HepG2 (cell line): ENCODE measurements around the gene PTGES3. TPM values are rescaled to one million over a fixed set of nuclear protein-coding genes. Genes with fewer than 3 reads are reported as not detected.

Experiments
- ATAC-seq: fragments of 200-7000 bp; cut with Tn5 transposase; 3 replicates; pipeline ENCODE4 v1.9.1; 2020; ENCODE audit warnings: mild to moderate bottlenecking, moderate library complexity
- BruUV-seq: library from RNA; stranded (reverse); fragments of 400-500 nt; replicated peaks from 2 replicates; lab custom pipeline; 2021; lab: Mats Ljungman, UMichigan
- CTCF ChIA-PET: fragments of 300-600 bp; formaldehyde crosslinking; extraction: SDS; loops from one replicate; lab custom pipeline; 2021; ENCODE audit warnings: low total read pairs, inconsistent platforms, low intra/inter-chr PET ratio; lab: Yijun Ruan, JAX
- POLR2A ChIA-PET: fragments of 350-600 bp; sonication (Branson Sonifier 250); formaldehyde crosslinking; loops from one replicate; lab custom pipeline; 2020; ENCODE audit warnings: antibody characterized with exemption, inconsistent platforms; lab: Yijun Ruan, JAX
- DNase-seq: peaks from one replicate; pipeline ENCODE4 v3.0.0-alpha.2; 2015; ENCODE audit warnings: low spot score
- FAIRE-seq: peaks from 3 replicates; lab custom pipeline; 2011; peaks lifted over from hg19 to GRCh38; lab: Jason Lieb, UNC
- H2AFZ ChIP-seq: one replicate; pipeline ENCODE4 v1.6.1; 2011; ENCODE audit warnings: low read length, inconsistent platforms
- H3K27ac ChIP-seq: fragments of 300-600 bp; 3 replicates; pipeline ENCODE4 v1.8.0; 2011; ENCODE audit warnings: mixed run types, mild to moderate bottlenecking, mixed read lengths, low read length, inconsistent platforms; ENCODE audit not compliant: insufficient read depth; ENCODE audit errors: extremely low read length
- H3K27me3 ChIP-seq, 2 experiments: fragments of 200-600 bp in 1 of 2; 2 replicates in 1 of 2; 3 replicates in 1 of 2; pipeline versions ENCODE4 v1.6.0 to v1.8.0; 2011; ENCODE audit warnings: low read length in 2 of 2, mild to moderate bottlenecking in 2 of 2, moderate library complexity in 2 of 2, inconsistent platforms in 1 of 2; ENCODE audit not compliant: insufficient read depth in 2 of 2, control insufficient read depth in 1 of 2
- H3K36me3 ChIP-seq, 2 experiments: fragments of 200-600 bp in 1 of 2; replicated peaks in 1 of 2; 2 replicates in 1 of 2; 3 replicates in 1 of 2; pipeline versions ENCODE4 v1.5.1 to v1.8.0; 2011; ENCODE audit warnings: low read length in 2 of 2, inconsistent platforms in 1 of 2; ENCODE audit not compliant: insufficient read depth in 2 of 2, control insufficient read depth in 1 of 2
- H3K4me1 ChIP-seq: 2 replicates; pipeline ENCODE4 v1.5.1; 2012; ENCODE audit warnings: low read length, inconsistent platforms; ENCODE audit not compliant: insufficient read depth
- H3K4me2 ChIP-seq: 2 replicates; pipeline ENCODE4 v1.6.0; 2011; ENCODE audit warnings: low read depth, low read length, inconsistent platforms
- H3K4me3 ChIP-seq, 3 experiments: fragments of 200-600 bp in 1 of 3; sonication (generic), shearing (Covaris generic) in 1 of 3; replicated peaks in 1 of 3; 2 replicates each; pipeline ENCODE4 v1.5.1; 2011 to 2016; ENCODE audit warnings: low read length in 3 of 3, inconsistent platforms in 2 of 3, low read depth in 2 of 3, mild to moderate bottlenecking in 2 of 3, control low read depth in 1 of 3, mixed read lengths in 1 of 3; ENCODE audit not compliant: insufficient read depth in 1 of 3
- H3K79me2 ChIP-seq: one replicate; pipeline ENCODE4 v1.6.1; 2011; ENCODE audit warnings: low read length, inconsistent platforms; ENCODE audit not compliant: insufficient read depth
- H3K9ac ChIP-seq: 2 replicates; pipeline ENCODE4 v1.6.0; 2011; ENCODE audit warnings: mild to moderate bottlenecking, low read depth, low read length, inconsistent platforms; ENCODE audit not compliant: insufficient read depth
- H3K9me3 ChIP-seq: 2 replicates; pipeline ENCODE4 v1.5.1; 2012; ENCODE audit warnings: mild to moderate bottlenecking, low read length
- H4K20me1 ChIP-seq: 2 replicates; pipeline ENCODE4 v1.6.0; 2011; ENCODE audit warnings: inconsistent platforms, mild to moderate bottlenecking, low read length, moderate library complexity; ENCODE audit not compliant: insufficient read depth
- BORCS8-MEF2B ChIP-seq: sonication (generic); formaldehyde crosslinking; IDR thresholded peaks from 2 replicates; pipeline ENCODE4 v1.8.0; 2022; ENCODE audit warnings: mild to moderate bottlenecking, missing genetic modification reagents
- HOXA3 ChIP-seq: sonication (generic); formaldehyde crosslinking; IDR thresholded peaks from 2 replicates; pipeline ENCODE4 v1.5.0; 2020; ENCODE audit warnings: missing genetic modification reagents
- KLF9 ChIP-seq: IDR thresholded peaks from 2 replicates; pipeline ENCODE4 v1.6.1; 2016; ENCODE audit warnings: low read depth
- NR2F1 ChIP-seq, 2 experiments: fragments of 450-650 bp in 1 of 2; formaldehyde crosslinking in 1 of 2; IDR thresholded peaks; 2 replicates each; pipeline versions ENCODE4 v1.5.0 to v1.6.1; 2016 to 2020; ENCODE audit warnings: mild to moderate bottlenecking in 1 of 2, missing compliant biosample characterization in 1 of 2, missing genetic modification reagents in 1 of 2, moderate library complexity in 1 of 2
- RBFOX2 ChIP-seq: fragments of 200-400 bp; formaldehyde crosslinking; IDR thresholded peaks from 2 replicates; pipeline ENCODE4 v1.6.1; 2017; ENCODE audit warnings: low read depth, mild to moderate bottlenecking, low read length
- SIN3A ChIP-seq: IDR thresholded peaks from 2 replicates; pipeline ENCODE4 v1.6.1; 2011; ENCODE audit warnings: low read depth, mild to moderate bottlenecking, control low read depth, low read length, borderline replicate concordance
- ZNF496 ChIP-seq: sonication (generic); formaldehyde crosslinking; IDR thresholded peaks from 2 replicates; pipeline ENCODE4 v1.8.1; 2023; ENCODE audit warnings: mild to moderate bottlenecking, moderate library complexity, missing genetic modification reagents; ENCODE audit not compliant: insufficient replicate concordance
- ZNF562 ChIP-seq: sonication (generic); formaldehyde crosslinking; IDR thresholded peaks from 2 replicates; pipeline ENCODE4 v1.8.0; 2022; ENCODE audit warnings: missing genetic modification reagents, borderline replicate concordance
- ZNF567 ChIP-seq: sonication (generic); formaldehyde crosslinking; IDR thresholded peaks from 2 replicates; pipeline ENCODE4 v1.8.1; 2023; ENCODE audit warnings: mild to moderate bottlenecking, missing genetic modification reagents, borderline replicate concordance
- WGBS: methylation state at CpG from one replicate; pipeline ENCODE4 v1.1.6; 2017; ENCODE audit warnings: low lambda C conversion rate; 5-methylcytosine and 5-hydroxymethylcytosine counted together
- in situ Hi-C: cut with HindIII; loops from 2 replicates; pipeline ENCODE4 v1.10.0; 2017; ENCODE audit warnings: low pct_unique_long_range_greater_than_20kb; ENCODE audit not compliant: extremely low pct_ligation_motif_present
- intact Hi-C: fragments of 100-400 bp; cut with micrococcal nuclease; formaldehyde crosslinking; loops from one replicate; pipeline ENCODE4 v1.10.0; 2022; ENCODE audit not compliant: unreplicated experiment
- polyA plus RNA-seq, 8 experiments: library from polyadenylated mRNA; depleted of rRNA in 3 of 8; stranded (reverse) in 7 of 8; unstranded in 1 of 8; fragments of >200 nt; fragmentation: Illumina TruSeq in 4 of 8; extraction: Trizol in 4 of 8; gene quantifications; 2 replicates each; pipeline versions ENCODE4 v1.2.1 to v1.2.3, GENCODE V29; 2011 to 2016; ENCODE audit warnings: low read depth in 4 of 8, missing spikeins in 1 of 8, mixed read lengths in 1 of 8; ENCODE audit not compliant: insufficient read depth in 1 of 8
- total RNA-seq, 5 experiments: library from RNA; depleted of rRNA; stranded (reverse); fragments of >200 nt; fragmentation: Illumina TruSeq; extraction: Trizol; gene quantifications; 2 replicates each; pipeline ENCODE4 v1.2.3, GENCODE V29; 2016; ENCODE audit warnings: low read depth in 1 of 5
- TF ChIP-seq, protein P1 (sequence below): sonication (generic); formaldehyde crosslinking; IDR thresholded peaks from 2 replicates; pipeline ENCODE4 v1.4.0; 2020; ENCODE audit warnings: missing genetic modification reagents
- TF ChIP-seq, protein P2 (sequence below): sonication (generic); formaldehyde crosslinking; IDR thresholded peaks from 2 replicates; pipeline ENCODE4 v1.8.0; 2022; ENCODE audit warnings: mild to moderate bottlenecking, missing genetic modification reagents, moderate library complexity
- TF ChIP-seq, protein P3 (sequence below): sonication (generic); formaldehyde crosslinking; IDR thresholded peaks from 2 replicates; pipeline ENCODE4 v1.4.0; 2020; ENCODE audit warnings: missing genetic modification reagents
- TF ChIP-seq, protein P4 (sequence below): sonication (generic); formaldehyde crosslinking; IDR thresholded peaks from 2 replicates; pipeline ENCODE4 v1.8.0; 2022; ENCODE audit warnings: missing genetic modification reagents, mild to moderate bottlenecking, inconsistent platforms, borderline replicate concordance
- TF ChIP-seq, protein P5 (sequence below): sonication (generic); formaldehyde crosslinking; IDR thresholded peaks from 2 replicates; pipeline ENCODE4 v1.5.1; 2020; ENCODE audit warnings: mild to moderate bottlenecking, moderate library complexity, missing genetic modification reagents

PTGES3 gene
- total and polyA plus RNA-seq, 2 of the 13 experiments (the other 11 are each of a cell fraction or from before 2014, with no cell fraction given) = 54.4 to 159 TPM

DNA sequence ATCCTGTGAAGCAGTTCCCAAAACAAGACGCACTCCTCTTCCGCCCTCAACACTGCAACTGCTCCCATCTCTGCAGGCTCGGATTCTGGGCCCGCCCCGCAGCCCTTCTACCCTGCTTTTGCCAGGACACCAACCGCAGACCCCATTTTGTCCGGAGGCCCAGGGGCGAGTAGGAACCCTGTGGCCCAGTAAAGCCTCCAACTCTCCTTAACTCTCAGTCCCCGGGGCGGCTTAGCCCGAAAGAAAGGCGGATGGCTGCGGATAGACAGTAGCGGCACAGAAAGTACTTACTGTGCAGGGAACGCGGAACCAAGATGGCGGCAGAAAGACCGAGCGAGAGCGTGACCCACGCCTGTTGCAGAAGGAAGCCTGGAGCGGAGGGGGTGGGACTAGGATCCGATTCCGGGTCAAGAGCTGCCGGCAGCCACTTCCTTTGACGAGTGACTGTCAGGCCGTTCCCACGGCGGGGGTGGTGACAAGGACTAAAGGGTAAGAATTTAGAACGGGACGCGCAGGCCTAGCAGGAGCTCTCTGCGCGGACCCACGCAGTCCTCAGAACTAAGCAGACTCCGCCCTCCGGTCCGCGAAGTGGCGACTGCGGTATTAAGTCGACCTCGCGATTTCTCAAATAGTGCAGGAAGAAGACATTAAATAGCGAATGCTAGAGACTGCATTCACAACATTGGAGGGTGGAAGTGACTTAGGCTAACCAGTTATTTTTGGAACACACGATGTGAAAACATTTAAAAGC lies 37.1 kb upstream of the PTGES3 start, which contains the start of gene NACA:
Gene NACA (minus strand): TSS at position 328 of the 751 bp plus-strand sequence. CDS start 778 bp downstream, outside the sequence.
- Histone ChIP-seq H4K20me1 (peaks cover 43% of the 10 kb centered on the region), H3K4me2 (peak within 1 kb of the TSS; percentile 98), H3K36me3 (peaks cover 11 to 31% of the 10 kb centered on the region in 2 experiments), H3K79me2 (peaks cover 49% of the 10 kb centered on the region), H3K9ac (peak within 1 kb of the TSS; percentile 100), H3K27me3 (peaks cover 0 to 6% of the 10 kb centered on the region in 2 experiments; a peak in 1 of 5 replicates), H3K4me3 (peak within 1 kb of the TSS; percentile 84 to 94 (median 92)), H3K4me1 (peaks cover 36% of the 10 kb centered on the region), H3K9me3 (no peaks in the 10 kb centered on the region), H2AFZ (peak within 1 kb of the TSS; percentile 73), H3K27ac (peak within 1 kb of the TSS; percentile 92)
- ATAC-seq (peak; percentile 97), DNase-seq (peak; percentile 95), FAIRE-seq (peak; percentile 75)
- WGBS = 1% methylated on average over 26 of the region's 46 CpGs
- CTCF ChIA-PET = no interaction called here
- intact Hi-C loops (loop anchor here (1.0 to 10.0 kb wide), 3 partner anchors 26 to 80 kb away; partner anchors contain the start of genes ATP5F1B and PTGES3), in situ Hi-C loops (loop anchor here (5.0 to 10.0 kb wide), 2 partner anchors 38 to 80 kb away; partner anchors contain the start of genes ATP5F1B and PTGES3)
- BruUV-seq = no TSS peak
- POLR2A ChIA-PET = interaction anchor here (0.7 to 1.8 kb wide), 34 partner anchors 9 to 907 kb away, joined by 3 to 42 read pairs (median 5); partner anchors contain the start of genes ATP5F1B, GLS2, NEMP1 and ORMDL2
- no peak for TF ChIP-seq ZNF496 (CRISPR knock-in tag)
- TF ChIP-seq, protein P1, sequence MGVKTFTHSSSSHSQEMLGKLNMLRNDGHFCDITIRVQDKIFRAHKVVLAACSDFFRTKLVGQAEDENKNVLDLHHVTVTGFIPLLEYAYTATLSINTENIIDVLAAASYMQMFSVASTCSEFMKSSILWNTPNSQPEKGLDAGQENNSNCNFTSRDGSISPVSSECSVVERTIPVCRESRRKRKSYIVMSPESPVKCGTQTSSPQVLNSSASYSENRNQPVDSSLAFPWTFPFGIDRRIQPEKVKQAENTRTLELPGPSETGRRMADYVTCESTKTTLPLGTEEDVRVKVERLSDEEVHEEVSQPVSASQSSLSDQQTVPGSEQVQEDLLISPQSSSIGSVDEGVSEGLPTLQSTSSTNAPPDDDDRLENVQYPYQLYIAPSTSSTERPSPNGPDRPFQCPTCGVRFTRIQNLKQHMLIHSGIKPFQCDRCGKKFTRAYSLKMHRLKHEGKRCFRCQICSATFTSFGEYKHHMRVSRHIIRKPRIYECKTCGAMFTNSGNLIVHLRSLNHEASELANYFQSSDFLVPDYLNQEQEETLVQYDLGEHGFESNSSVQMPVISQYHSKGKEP = no peak; the same call in 1 of the 2 replicates
- TF ChIP-seq ZNF562 = no peak
- TF ChIP-seq NR2F1 (CRISPR knock-in tag; IDR thresholded peaks at IDR 0.05) = no peak
- TF ChIP-seq ZNF567 (CRISPR knock-in tag) = 0 out of 2 replicates have a peak, but pooled peaks have one; percentile 81
- TF ChIP-seq HOXA3 (CRISPR knock-in tag) = peak; percentile 98
- TF ChIP-seq SIN3A = peak; percentile 85; the same call in 1 of the 2 replicates
- TF ChIP-seq, protein P2, sequence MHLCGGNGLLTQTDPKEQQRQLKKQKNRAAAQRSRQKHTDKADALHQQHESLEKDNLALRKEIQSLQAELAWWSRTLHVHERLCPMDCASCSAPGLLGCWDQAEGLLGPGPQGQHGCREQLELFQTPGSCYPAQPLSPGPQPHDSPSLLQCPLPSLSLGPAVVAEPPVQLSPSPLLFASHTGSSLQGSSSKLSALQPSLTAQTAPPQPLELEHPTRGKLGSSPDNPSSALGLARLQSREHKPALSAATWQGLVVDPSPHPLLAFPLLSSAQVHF = 0 out of 2 replicates have a peak, but pooled peaks have one; percentile 70
- TF ChIP-seq RBFOX2 = peak; percentile 78
- TF ChIP-seq, protein P3, sequence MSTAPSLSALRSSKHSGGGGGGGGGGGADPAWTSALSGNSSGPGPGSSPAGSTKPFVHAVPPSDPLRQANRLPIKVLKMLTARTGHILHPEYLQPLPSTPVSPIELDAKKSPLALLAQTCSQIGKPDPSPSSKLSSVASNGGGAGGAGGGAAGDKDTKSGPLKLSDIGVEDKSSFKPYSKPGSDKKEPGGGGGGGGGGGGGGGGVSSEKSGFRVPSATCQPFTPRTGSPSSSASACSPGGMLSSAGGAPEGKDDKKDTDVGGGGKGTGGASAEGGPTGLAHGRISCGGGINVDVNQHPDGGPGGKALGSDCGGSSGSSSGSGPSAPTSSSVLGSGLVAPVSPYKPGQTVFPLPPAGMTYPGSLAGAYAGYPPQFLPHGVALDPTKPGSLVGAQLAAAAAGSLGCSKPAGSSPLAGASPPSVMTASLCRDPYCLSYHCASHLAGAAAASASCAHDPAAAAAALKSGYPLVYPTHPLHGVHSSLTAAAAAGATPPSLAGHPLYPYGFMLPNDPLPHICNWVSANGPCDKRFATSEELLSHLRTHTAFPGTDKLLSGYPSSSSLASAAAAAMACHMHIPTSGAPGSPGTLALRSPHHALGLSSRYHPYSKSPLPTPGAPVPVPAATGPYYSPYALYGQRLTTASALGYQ (CRISPR knock-in tag) = peak; percentile 58; the same call in 1 of the 2 replicates
- TF ChIP-seq KLF9 (CRISPR knock-in tag) = 0 out of 2 replicates have a peak, but pooled peaks have one; percentile 51
- TF ChIP-seq BORCS8-MEF2B (CRISPR knock-in tag) = peak; percentile 73
- TF ChIP-seq, protein P4, sequence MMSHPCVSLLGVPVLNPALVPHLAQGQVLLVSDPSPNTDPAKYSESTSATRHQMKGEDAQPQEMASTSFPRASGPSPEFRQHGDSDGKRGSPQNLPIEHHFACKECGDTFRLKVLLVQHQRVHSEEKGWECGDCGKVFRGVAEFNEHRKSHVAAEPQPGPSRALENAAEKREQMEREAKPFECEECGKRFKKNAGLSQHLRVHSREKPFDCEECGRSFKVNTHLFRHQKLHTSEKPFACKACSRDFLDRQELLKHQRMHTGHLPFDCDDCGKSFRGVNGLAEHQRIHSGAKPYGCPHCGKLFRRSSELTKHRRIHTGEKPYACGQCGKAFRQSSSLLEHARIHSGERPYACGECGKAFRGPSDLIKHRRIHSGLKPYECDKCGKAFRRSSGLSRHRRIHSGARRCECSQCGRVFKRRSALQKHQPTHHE (CRISPR knock-in tag) = peak; percentile 68; the same call in 1 of the 2 replicates
- TF ChIP-seq, protein P5, sequence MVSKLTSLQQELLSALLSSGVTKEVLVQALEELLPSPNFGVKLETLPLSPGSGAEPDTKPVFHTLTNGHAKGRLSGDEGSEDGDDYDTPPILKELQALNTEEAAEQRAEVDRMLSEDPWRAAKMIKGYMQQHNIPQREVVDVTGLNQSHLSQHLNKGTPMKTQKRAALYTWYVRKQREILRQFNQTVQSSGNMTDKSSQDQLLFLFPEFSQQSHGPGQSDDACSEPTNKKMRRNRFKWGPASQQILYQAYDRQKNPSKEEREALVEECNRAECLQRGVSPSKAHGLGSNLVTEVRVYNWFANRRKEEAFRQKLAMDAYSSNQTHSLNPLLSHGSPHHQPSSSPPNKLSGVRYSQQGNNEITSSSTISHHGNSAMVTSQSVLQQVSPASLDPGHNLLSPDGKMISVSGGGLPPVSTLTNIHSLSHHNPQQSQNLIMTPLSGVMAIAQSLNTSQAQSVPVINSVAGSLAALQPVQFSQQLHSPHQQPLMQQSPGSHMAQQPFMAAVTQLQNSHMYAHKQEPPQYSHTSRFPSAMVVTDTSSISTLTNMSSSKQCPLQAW (CRISPR knock-in tag) = peak; percentile 86
